ENCODE data around the gene ZNF438.

Gene ZNF438

DNA sequence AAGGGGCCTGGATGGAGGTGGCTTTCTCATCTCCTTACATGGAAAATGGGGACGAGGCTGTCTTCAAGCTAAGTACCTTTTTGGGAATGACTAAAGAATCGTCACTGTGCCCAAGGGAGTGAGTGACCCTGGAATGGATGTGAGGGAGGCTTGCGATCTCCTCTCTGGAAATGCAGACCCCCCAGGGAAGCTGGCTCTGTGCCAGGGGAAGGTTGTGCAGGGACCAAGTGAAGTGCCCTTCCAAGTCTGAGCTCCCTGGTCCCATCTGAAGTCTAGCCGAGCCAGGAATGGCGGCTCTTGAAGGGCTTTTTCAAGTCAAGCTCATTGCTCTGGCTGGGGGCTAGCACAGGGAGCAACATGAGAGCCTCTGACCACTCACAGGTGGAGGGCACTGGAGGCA, 221.2 kb downstream of the ZNF438 start:
- Histone ChIP-seq H4K20me1 (ENCODE audit: insufficient read depth) (no peaks in the 10 kb centered on the region), H3K4me2 (no peak overlapping the region), H3K9ac (no peak overlapping the region), H3K27me3 (ENCODE audit: insufficient read depth, low read depth) (no peaks in the 10 kb centered on the region), H3K4me3 (IDR thresholded peaks at IDR 0.05; ENCODE audit: insufficient read depth, low read depth, low read length) (no peak overlapping the region), H2AFZ (ENCODE audit: low read depth) (no peak overlapping the region), H3K4me1 (ENCODE audit: low read depth, poor library complexity, severe bottlenecking) (peaks cover 15% of the 10 kb centered on the region), H3K79me2 (ENCODE audit: insufficient read depth, low read depth) (no peaks in the 10 kb centered on the region), H3K27ac (no peak overlapping the region), H3K36me3 (ENCODE audit: insufficient read depth) (no peaks in the 10 kb centered on the region)
- TF ChIP-seq, protein P1, sequence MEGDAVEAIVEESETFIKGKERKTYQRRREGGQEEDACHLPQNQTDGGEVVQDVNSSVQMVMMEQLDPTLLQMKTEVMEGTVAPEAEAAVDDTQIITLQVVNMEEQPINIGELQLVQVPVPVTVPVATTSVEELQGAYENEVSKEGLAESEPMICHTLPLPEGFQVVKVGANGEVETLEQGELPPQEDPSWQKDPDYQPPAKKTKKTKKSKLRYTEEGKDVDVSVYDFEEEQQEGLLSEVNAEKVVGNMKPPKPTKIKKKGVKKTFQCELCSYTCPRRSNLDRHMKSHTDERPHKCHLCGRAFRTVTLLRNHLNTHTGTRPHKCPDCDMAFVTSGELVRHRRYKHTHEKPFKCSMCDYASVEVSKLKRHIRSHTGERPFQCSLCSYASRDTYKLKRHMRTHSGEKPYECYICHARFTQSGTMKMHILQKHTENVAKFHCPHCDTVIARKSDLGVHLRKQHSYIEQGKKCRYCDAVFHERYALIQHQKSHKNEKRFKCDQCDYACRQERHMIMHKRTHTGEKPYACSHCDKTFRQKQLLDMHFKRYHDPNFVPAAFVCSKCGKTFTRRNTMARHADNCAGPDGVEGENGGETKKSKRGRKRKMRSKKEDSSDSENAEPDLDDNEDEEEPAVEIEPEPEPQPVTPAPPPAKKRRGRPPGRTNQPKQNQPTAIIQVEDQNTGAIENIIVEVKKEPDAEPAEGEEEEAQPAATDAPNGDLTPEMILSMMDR (conservative IDR thresholded peaks at IDR 0.05; ENCODE audit: low read depth, low read length), result no peak

DNA sequence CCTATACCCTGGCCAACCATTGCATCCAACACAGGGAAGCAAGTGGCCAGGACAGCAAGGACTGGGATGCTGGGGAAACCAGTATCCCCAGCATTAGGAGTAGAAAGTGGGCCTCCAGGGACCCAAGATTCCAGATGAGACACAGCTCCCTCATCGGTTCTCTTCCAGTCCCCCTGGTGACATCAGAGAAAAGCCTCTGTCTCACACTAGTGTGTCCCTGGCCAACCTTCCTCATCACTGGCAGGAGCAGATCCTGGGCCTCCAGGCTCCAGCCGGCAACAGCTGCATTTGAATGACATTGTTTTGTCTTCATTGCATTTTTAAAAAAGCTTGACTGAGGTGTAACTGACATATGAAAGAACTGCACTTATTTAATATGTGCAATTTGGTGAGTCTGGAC, 224.8 kb downstream of the ZNF438 start:
- Histone ChIP-seq H2AFZ (ENCODE audit: low read depth) (no peak overlapping the region), H3K4me1 (ENCODE audit: low read depth, poor library complexity, severe bottlenecking) (no peaks in the 10 kb centered on the region), H3K27ac (no peak overlapping the region), H3K9ac (no peak overlapping the region), H3K4me2 (no peak overlapping the region), H4K20me1 (ENCODE audit: insufficient read depth) (no peaks in the 10 kb centered on the region), H3K4me3 (IDR thresholded peaks at IDR 0.05; ENCODE audit: insufficient read depth, low read depth, low read length) (no peak overlapping the region), H3K27me3 (ENCODE audit: insufficient read depth, low read depth) (no peaks in the 10 kb centered on the region), H3K36me3 (ENCODE audit: insufficient read depth) (no peaks in the 10 kb centered on the region), H3K79me2 (ENCODE audit: insufficient read depth, low read depth) (no peaks in the 10 kb centered on the region)
- TF ChIP-seq, protein P1 (conservative IDR thresholded peaks at IDR 0.05; ENCODE audit: low read depth, low read length), result no peak

DNA sequence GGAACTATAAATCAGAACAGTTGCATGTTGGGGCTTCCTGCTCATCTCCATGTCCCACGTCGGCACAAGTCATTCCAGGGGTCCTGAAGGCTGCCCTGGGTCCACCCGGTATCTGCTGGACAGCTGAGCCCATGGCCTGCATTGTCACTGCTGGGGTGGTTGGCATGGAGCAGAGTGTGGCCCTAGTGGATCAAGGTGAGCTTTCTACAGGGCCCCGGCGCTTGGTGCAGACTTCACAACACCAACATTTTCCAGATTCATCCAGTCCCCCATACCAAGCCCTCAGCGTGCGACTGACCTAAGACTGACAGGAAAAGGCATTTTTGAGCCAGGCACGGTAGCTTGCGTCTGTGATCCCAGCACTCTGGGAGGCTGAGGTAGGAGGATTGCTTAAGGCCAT, 226.6 kb downstream of the ZNF438 start:
- Histone ChIP-seq H2AFZ (ENCODE audit: low read depth) (no peak overlapping the region), H4K20me1 (ENCODE audit: insufficient read depth) (no peaks in the 10 kb centered on the region), H3K4me2 (no peak overlapping the region), H3K36me3 (ENCODE audit: insufficient read depth) (no peaks in the 10 kb centered on the region), H3K9ac (no peak overlapping the region), H3K27ac (no peak overlapping the region), H3K4me3 (IDR thresholded peaks at IDR 0.05; ENCODE audit: insufficient read depth, low read depth, low read length) (no peak overlapping the region), H3K79me2 (ENCODE audit: insufficient read depth, low read depth) (no peaks in the 10 kb centered on the region), H3K4me1 (ENCODE audit: low read depth, poor library complexity, severe bottlenecking) (no peaks in the 10 kb centered on the region), H3K27me3 (ENCODE audit: insufficient read depth, low read depth) (no peaks in the 10 kb centered on the region)
- TF ChIP-seq, protein P1 (conservative IDR thresholded peaks at IDR 0.05; ENCODE audit: low read depth, low read length), result no peak

DNA sequence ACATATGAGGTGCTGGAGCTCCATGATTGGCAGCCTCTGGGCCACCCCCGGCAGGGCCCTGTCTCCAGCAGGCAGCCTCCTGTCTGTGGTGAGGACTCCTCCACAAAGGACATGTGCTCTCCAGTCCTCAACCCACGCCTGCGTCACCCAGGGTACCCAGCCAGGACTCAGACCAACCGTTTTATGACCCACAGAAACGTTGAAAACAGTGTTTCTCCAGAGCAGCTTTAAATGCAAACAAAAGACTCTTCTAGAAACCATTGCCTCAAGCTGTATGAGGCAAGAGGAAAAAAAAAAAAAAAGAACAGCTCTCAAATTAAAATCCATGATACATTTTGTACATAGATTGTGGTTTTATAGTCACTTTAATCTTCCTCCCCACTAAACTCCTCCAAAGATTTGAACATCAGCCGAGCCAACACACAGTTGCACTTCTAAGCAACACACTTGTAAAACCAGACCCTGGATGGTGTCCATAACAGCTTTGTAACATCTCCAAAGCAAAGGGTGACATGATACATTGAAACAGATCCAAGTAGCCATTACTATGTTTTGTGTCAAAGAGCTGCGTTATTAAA, 227.1 kb downstream of the ZNF438 start:
- H3K79me2 ChIP-seq (ENCODE audit: insufficient read depth, low read depth), result no peaks in the 10 kb centered on the region
- H4K20me1 ChIP-seq (ENCODE audit: insufficient read depth), result no peaks in the 10 kb centered on the region
- H3K27me3 ChIP-seq (ENCODE audit: insufficient read depth, low read depth), result no peaks in the 10 kb centered on the region
- no peak overlapping the region for H3K4me2 ChIP-seq
- H3K27ac ChIP-seq, result no peak overlapping the region
- TF ChIP-seq, protein P1 (conservative IDR thresholded peaks at IDR 0.05; ENCODE audit: low read depth, low read length), result no peak
- H3K36me3 ChIP-seq (ENCODE audit: insufficient read depth), result no peaks in the 10 kb centered on the region
- H3K4me3 ChIP-seq (IDR thresholded peaks at IDR 0.05; ENCODE audit: insufficient read depth, low read depth, low read length), result no peak overlapping the region
- H2AFZ ChIP-seq (ENCODE audit: low read depth), result no peak overlapping the region
- H3K9ac ChIP-seq, result no peak overlapping the region
- H3K4me1 ChIP-seq (ENCODE audit: low read depth, poor library complexity, severe bottlenecking), result no peaks in the 10 kb centered on the region
